Inflammatory macrophage treated with lipopolysaccharide for 4 hours (primary cell): ENCODE measurements around the gene GCN1.
"Not testable (repeated sequence)": the region's sequence is repeated elsewhere in the genome, so short reads cannot be mapped to it uniquely, and the experiment has no call there.

Experiments
- DNase-seq: peaks from one replicate; pipeline ENCODE4 v3.0.0-alpha.2; 2020

GCN1 gene

GRCh38 chr12:120194534-120195395, at the start of gene GCN1:
TSS of gene GCN1 (minus strand) at chr12:120194715. CDS start at chr12:120194697, 18 bp downstream.
- DNase-seq = peak; percentile 77

GRCh38 chr12:120242971-120243699, 48.6 kb upstream of the GCN1 start:
- DNase-seq = no peak

GRCh38 chr12:120242275-120242799, 47.8 kb upstream of the GCN1 start:
- no peak for DNase-seq

GRCh38 chr12:120241561-120242274, 47.2 kb upstream of the GCN1 start:
- no peak for DNase-seq

- no peak for DNase-seq
Measured at GRCh38 chr12:120240495-120240833, 45.9 kb upstream of the GCN1 start.

- no peak for DNase-seq
Measured at GRCh38 chr12:120239776-120240494, 45.4 kb upstream of the GCN1 start.

GRCh38 chr12:120238839-120239445, 44.4 kb upstream of the GCN1 start:
- no peak for DNase-seq

GRCh38 chr12:120238217-120238616, 43.7 kb upstream of the GCN1 start:
- no peak for DNase-seq

GRCh38 chr12:120237360-120238171, 43.1 kb upstream of the GCN1 start:
- peak; percentile 76 for DNase-seq

GRCh38 chr12:120236809-120237208, 42.3 kb upstream of the GCN1 start:
- DNase-seq = not testable (repeated sequence)

GRCh38 chr12:120235369-120236323, 41.1 kb upstream of the GCN1 start:
- peak; percentile 31 for DNase-seq

- peak; percentile 84 for DNase-seq
Measured at GRCh38 chr12:120234643-120235368, 40.3 kb upstream of the GCN1 start.

- DNase-seq = peak; percentile 89
Measured at GRCh38 chr12:120231316-120232011, 36.9 kb upstream of the GCN1 start.

- no peak for DNase-seq
Measured at GRCh38 chr12:120230974-120231315, 36.4 kb upstream of the GCN1 start.

GRCh38 chr12:120230326-120230973, 35.9 kb upstream of the GCN1 start:
- DNase-seq = no peak

GRCh38 chr12:120229487-120230325, 35.2 kb upstream of the GCN1 start:
- no peak for DNase-seq

- no peak for DNase-seq
Measured at GRCh38 chr12:120229071-120229486, 34.6 kb upstream of the GCN1 start.
